ENCODE data around the gene NPHS2.

Gene NPHS2
- 0 reads per million in 2 donors for total RNA-seq

- DNase-seq, result no peak
These were observed at the start of gene NPHS2 for GRCh38 chr1:179575497-179576314. Gene NPHS2 (minus strand): TSS chr1:179575948. CDS start chr1:179575864, 84 bp downstream.

- DNase-seq, result no peak
These were observed 36.6 kb upstream of the NPHS2 start for GRCh38 chr1:179612361-179612760.

GRCh38 chr1:179601093-179601492 is 25.3 kb upstream of the NPHS2 start:
- no peak for DNase-seq

- DNase-seq, result peak in 1 of 5 experiments; percentile 28
These were observed 24.0 kb upstream of the NPHS2 start for GRCh38 chr1:179599623-179600249.

GRCh38 chr1:179598631-179599030 is 22.9 kb upstream of the NPHS2 start:
- no peak for DNase-seq

- DNase-seq, result no peak
These were observed 16.1 kb upstream of the NPHS2 start, which contains the start of gene TDRD5 for GRCh38 chr1:179591592-179592580. Gene TDRD5 (plus strand): TSS chr1:179591832. CDS start chr1:179592616, 784 bp downstream.

- DNase-seq, result no peak
These were observed 15.5 kb upstream of the NPHS2 start for GRCh38 chr1:179591253-179591591.

GRCh38 chr1:179590671-179591070 is 14.9 kb upstream of the NPHS2 start:
- no peak for DNase-seq

- no peak for DNase-seq
These were observed 13.8 kb upstream of the NPHS2 start for GRCh38 chr1:179589509-179589908.

- no peak for DNase-seq
These were observed 12.8 kb upstream of the NPHS2 start for GRCh38 chr1:179588425-179589024.

- DNase-seq, result no peak
These were observed 11.6 kb upstream of the NPHS2 start for GRCh38 chr1:179587336-179587735.

- DNase-seq, result peak in 1 of 5 experiments; percentile 29
These were observed 10.5 kb upstream of the NPHS2 start for GRCh38 chr1:179586107-179586823.

- no peak for DNase-seq
These were observed 8.1 kb upstream of the NPHS2 start for GRCh38 chr1:179583771-179584320.

- DNase-seq, result no peak
These were observed 761 bp upstream of the NPHS2 start for GRCh38 chr1:179576509-179576908.

- DNase-seq, result no peak
These were observed 17.7 kb downstream of the NPHS2 start for GRCh38 chr1:179558078-179558477.

GRCh38 chr1:179554427-179554826 is 21.3 kb downstream of the NPHS2 start:
- DNase-seq, result no peak

- DNase-seq, result no peak
These were observed 24.7 kb downstream of the NPHS2 start for GRCh38 chr1:179550746-179551682.

- no peak for DNase-seq
These were observed 26.4 kb downstream of the NPHS2 start for GRCh38 chr1:179549368-179549700.

GRCh38 chr1:179548666-179549367 is 26.9 kb downstream of the NPHS2 start:
- DNase-seq, result no peak

Data from T-helper 2 cell (primary cell).